ENCODE measurements around the gene TIMM44.

TIMM44 gene

GRCh38 chr19:7943444-7944176 lies at the start of gene TIMM44:
Gene TIMM44 (minus strand): TSS chr19:7943666. CDS start chr19:7943651, 15 bp downstream.
- peak; percentile 100 for DNase-seq (ENCODE audit: low read depth)

GRCh38 chr19:7992575-7992974 lies 49.1 kb upstream of the TIMM44 start:
- DNase-seq (ENCODE audit: low read depth): no peak

GRCh38 chr19:7989071-7989575 lies 45.7 kb upstream of the TIMM44 start:
- DNase-seq (ENCODE audit: low read depth): no peak

GRCh38 chr19:7988307-7988706 lies 44.8 kb upstream of the TIMM44 start:
- DNase-seq (ENCODE audit: low read depth): no peak

GRCh38 chr19:7987114-7987768 lies 43.8 kb upstream of the TIMM44 start:
- DNase-seq (ENCODE audit: low read depth): no peak

- peak; percentile 33 for DNase-seq (ENCODE audit: low read depth)
Observed at GRCh38 chr19:7986321-7987113, 43.1 kb upstream of the TIMM44 start.

GRCh38 chr19:7985481-7985911 lies 42.0 kb upstream of the TIMM44 start:
- no peak for DNase-seq (ENCODE audit: low read depth)

GRCh38 chr19:7983995-7984837 lies 40.8 kb upstream of the TIMM44 start:
- no peak for DNase-seq (ENCODE audit: low read depth)

- no peak for DNase-seq (ENCODE audit: low read depth)
Observed at GRCh38 chr19:7983286-7983950, 40.0 kb upstream of the TIMM44 start.

- DNase-seq (ENCODE audit: low read depth): no peak
Observed at GRCh38 chr19:7982651-7983099, 39.2 kb upstream of the TIMM44 start.

- no peak for DNase-seq (ENCODE audit: low read depth)
Observed at GRCh38 chr19:7982103-7982502, 38.6 kb upstream of the TIMM44 start.

- no peak for DNase-seq (ENCODE audit: low read depth)
Observed at GRCh38 chr19:7981661-7982060, 38.2 kb upstream of the TIMM44 start.

- no peak for DNase-seq (ENCODE audit: low read depth)
Observed at GRCh38 chr19:7981199-7981598, 37.7 kb upstream of the TIMM44 start.

GRCh38 chr19:7980635-7981121 lies 37.2 kb upstream of the TIMM44 start:
- no peak for DNase-seq (ENCODE audit: low read depth)

GRCh38 chr19:7980168-7980567 lies 36.7 kb upstream of the TIMM44 start:
- DNase-seq (ENCODE audit: low read depth): no peak

GRCh38 chr19:7979559-7979958 lies 36.1 kb upstream of the TIMM44 start:
- DNase-seq (ENCODE audit: low read depth): no peak

GRCh38 chr19:7979011-7979410 lies 35.5 kb upstream of the TIMM44 start:
- DNase-seq (ENCODE audit: low read depth): no peak

- DNase-seq (ENCODE audit: low read depth): no peak
Observed at GRCh38 chr19:7978179-7978825, 34.8 kb upstream of the TIMM44 start.

GRCh38 chr19:7977723-7978040 lies 34.2 kb upstream of the TIMM44 start:
- no peak for DNase-seq (ENCODE audit: low read depth)

- DNase-seq (ENCODE audit: low read depth): no peak
Observed at GRCh38 chr19:7977021-7977722, 33.7 kb upstream of the TIMM44 start.

Measured in GM04504 (cell line).